ENCODE data around the gene SKAP1. TPM values are rescaled to one million over a fixed set of nuclear protein-coding genes. Genes with fewer than 3 reads are reported as not detected.

SKAP1 gene
- total RNA-seq, 1 donor from 2014 or later: not detected

GRCh38 chr17:48219617-48220016, 210.4 kb downstream of the SKAP1 start:
- no peak overlapping the region for H3K4me3 ChIP-seq (ENCODE audit: insufficient read depth, low read depth, low read length)
- TF ChIP-seq CTCF (IDR thresholded peaks at IDR 0.05; ENCODE audit: insufficient read depth, low read depth, low read length) (no peak), EZH2 (IDR thresholded peaks at IDR 0.05; ENCODE audit: insufficient read depth, low read length) (no peak)
- no peaks in the 10 kb centered on the region for H4K20me1 ChIP-seq (ENCODE audit: insufficient read depth, low read length)
- Mint-ChIP-seq H3K9me3 (ENCODE audit: unreplicated experiment) (no peaks in the 10 kb centered on the region), H3K27ac (ENCODE audit: unreplicated experiment) (no peak overlapping the region), H3K4me3 (ENCODE audit: unreplicated experiment) (no peak overlapping the region), H3K36me3 (ENCODE audit: low read depth, unreplicated experiment) (no peaks in the 10 kb centered on the region), H3K27me3 (ENCODE audit: low read depth, unreplicated experiment) (peaks cover 35% of the 10 kb centered on the region), H3K4me1 (ENCODE audit: low read depth, unreplicated experiment) (no peaks in the 10 kb centered on the region)
- no peaks in the 10 kb centered on the region for H3K79me2 ChIP-seq (ENCODE audit: insufficient read depth, low read length)
- no peaks in the 10 kb centered on the region for H3K9me3 ChIP-seq (ENCODE audit: insufficient read depth, low read depth, low read length)
- H3K27me3 ChIP-seq (ENCODE audit: insufficient read depth, low read length): peaks cover 3% of the 10 kb centered on the region
- no peaks in the 10 kb centered on the region for H3K36me3 ChIP-seq (ENCODE audit: insufficient read depth, low read length)
- no peaks in the 10 kb centered on the region for H3K4me1 ChIP-seq (ENCODE audit: insufficient read depth, low read length)
- DNase-seq (ENCODE audit: low read depth): no peak
- no peak overlapping the region for H3K9ac ChIP-seq (ENCODE audit: low read length)
- H3K27ac ChIP-seq (ENCODE audit: low read depth, low read length): no peak overlapping the region
- FAIRE-seq: no peak
- no peak overlapping the region for H2AFZ ChIP-seq (ENCODE audit: low read depth, low read length)
- no peak overlapping the region for H3K4me2 ChIP-seq (ENCODE audit: low read length)

- peaks cover 49% of the 10 kb centered on the region for H3K27me3 Mint-ChIP-seq (ENCODE audit: low read depth, unreplicated experiment)
- FAIRE-seq: no peak
Measured at GRCh38 chr17:48215583-48216139, 214.4 kb downstream of the SKAP1 start.

More at GRCh38 chr17:48215583-48216139, 214.4 kb downstream of the SKAP1 start:
- Histone ChIP-seq H3K4me3 (ENCODE audit: insufficient read depth, low read depth, low read length) (no peak overlapping the region), H3K4me1 (ENCODE audit: insufficient read depth, low read length) (no peaks in the 10 kb centered on the region), H4K20me1 (ENCODE audit: insufficient read depth, low read length) (no peaks in the 10 kb centered on the region), H3K27me3 (ENCODE audit: insufficient read depth, low read length) (peaks cover 3% of the 10 kb centered on the region), H2AFZ (ENCODE audit: low read depth, low read length) (no peak overlapping the region), H3K27ac (ENCODE audit: low read depth, low read length) (no peak overlapping the region), H3K9me3 (ENCODE audit: insufficient read depth, low read depth, low read length) (no peaks in the 10 kb centered on the region), H3K36me3 (ENCODE audit: insufficient read depth, low read length) (no peaks in the 10 kb centered on the region), H3K4me2 (ENCODE audit: low read length) (no peak overlapping the region), H3K79me2 (ENCODE audit: insufficient read depth, low read length) (no peaks in the 10 kb centered on the region), H3K9ac (ENCODE audit: low read length) (no peak overlapping the region)
- Mint-ChIP-seq H3K4me1 (ENCODE audit: low read depth, unreplicated experiment) (no peaks in the 10 kb centered on the region), H3K36me3 (ENCODE audit: low read depth, unreplicated experiment) (no peaks in the 10 kb centered on the region), H3K27ac (ENCODE audit: unreplicated experiment) (no peak overlapping the region), H3K4me3 (ENCODE audit: unreplicated experiment) (no peak overlapping the region), H3K9me3 (ENCODE audit: unreplicated experiment) (no peaks in the 10 kb centered on the region)
- DNase-seq (ENCODE audit: low read depth): no peak
- TF ChIP-seq CTCF (IDR thresholded peaks at IDR 0.05; ENCODE audit: insufficient read depth, low read depth, low read length) (peak; percentile 70), EZH2 (IDR thresholded peaks at IDR 0.05; ENCODE audit: insufficient read depth, low read length) (no peak)
